ENCODE data around the gene DYTN. TPM values are rescaled to one million over a fixed set of nuclear protein-coding genes. Genes with fewer than 3 reads are reported as not detected.

Gene DYTN
- total RNA-seq, 3 donors from 2014 or later = not detected

DNA sequence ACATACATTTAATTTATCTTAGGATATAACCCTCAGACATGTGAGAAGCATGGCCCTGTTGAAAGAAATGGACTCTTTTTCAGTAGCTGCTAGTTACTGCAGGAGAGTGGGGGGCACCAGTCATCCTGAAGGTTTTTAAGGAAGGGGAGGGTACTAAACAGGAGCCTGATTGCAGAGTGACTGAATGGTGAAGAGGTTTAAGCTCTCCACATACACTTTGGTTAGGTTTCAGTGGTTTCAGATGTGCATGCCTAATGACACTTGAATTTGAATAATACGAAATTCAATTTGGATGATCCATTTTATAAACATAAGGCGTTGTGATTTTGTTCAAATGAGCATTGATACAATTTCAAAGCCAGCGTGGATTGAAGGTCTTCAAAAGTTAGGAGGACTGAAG is 86.9 kb downstream of the DYTN start:
- intact Hi-C loops (cut with DNase I; ENCODE audit: low total_unique reads) = no loop called here
- Histone ChIP-seq H3K27ac (no peak overlapping the region), H3K36me3 (no peaks in the 10 kb centered on the region), H3K4me3 (no peak overlapping the region), H3K4me1 (no peaks in the 10 kb centered on the region), H3K27me3 (no peaks in the 10 kb centered on the region), H3K9me3 (no peaks in the 10 kb centered on the region)
- DNase-seq (ENCODE audit: low spot score in 2 of 2) = no peak
- TF ChIP-seq, protein P1, sequence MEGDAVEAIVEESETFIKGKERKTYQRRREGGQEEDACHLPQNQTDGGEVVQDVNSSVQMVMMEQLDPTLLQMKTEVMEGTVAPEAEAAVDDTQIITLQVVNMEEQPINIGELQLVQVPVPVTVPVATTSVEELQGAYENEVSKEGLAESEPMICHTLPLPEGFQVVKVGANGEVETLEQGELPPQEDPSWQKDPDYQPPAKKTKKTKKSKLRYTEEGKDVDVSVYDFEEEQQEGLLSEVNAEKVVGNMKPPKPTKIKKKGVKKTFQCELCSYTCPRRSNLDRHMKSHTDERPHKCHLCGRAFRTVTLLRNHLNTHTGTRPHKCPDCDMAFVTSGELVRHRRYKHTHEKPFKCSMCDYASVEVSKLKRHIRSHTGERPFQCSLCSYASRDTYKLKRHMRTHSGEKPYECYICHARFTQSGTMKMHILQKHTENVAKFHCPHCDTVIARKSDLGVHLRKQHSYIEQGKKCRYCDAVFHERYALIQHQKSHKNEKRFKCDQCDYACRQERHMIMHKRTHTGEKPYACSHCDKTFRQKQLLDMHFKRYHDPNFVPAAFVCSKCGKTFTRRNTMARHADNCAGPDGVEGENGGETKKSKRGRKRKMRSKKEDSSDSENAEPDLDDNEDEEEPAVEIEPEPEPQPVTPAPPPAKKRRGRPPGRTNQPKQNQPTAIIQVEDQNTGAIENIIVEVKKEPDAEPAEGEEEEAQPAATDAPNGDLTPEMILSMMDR (IDR thresholded peaks at IDR 0.05) = no peak
- TF ChIP-seq POLR2AphosphoS5 (IDR thresholded peaks at IDR 0.05) (no peak), POLR2A (IDR thresholded peaks at IDR 0.05) (no peak)

DNA sequence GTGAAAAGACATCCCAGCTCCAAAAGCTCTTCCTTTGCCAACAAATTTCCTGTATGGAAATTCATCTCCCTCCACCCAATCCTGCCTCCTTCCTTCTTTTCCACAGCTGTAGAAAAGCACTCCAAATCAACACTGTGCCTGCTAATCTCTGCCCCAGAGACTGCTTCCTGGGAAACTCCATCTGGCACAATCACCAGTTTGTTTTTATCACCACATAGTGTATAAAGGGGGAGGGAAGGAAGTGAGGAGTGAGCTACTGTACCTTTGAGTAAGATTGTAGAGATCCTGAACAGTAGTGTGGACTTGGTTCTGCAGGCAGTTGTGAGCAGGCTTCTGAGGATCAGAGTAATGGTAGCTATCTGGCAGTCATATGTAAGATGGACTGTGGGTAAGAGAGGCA is 90.6 kb downstream of the DYTN start:
- TF ChIP-seq, protein P1 (IDR thresholded peaks at IDR 0.05) = no peak
- TF ChIP-seq POLR2A (IDR thresholded peaks at IDR 0.05) (no peak), POLR2AphosphoS5 (IDR thresholded peaks at IDR 0.05) (no peak)
- H3K4me1 ChIP-seq = no peaks in the 10 kb centered on the region

DNA sequence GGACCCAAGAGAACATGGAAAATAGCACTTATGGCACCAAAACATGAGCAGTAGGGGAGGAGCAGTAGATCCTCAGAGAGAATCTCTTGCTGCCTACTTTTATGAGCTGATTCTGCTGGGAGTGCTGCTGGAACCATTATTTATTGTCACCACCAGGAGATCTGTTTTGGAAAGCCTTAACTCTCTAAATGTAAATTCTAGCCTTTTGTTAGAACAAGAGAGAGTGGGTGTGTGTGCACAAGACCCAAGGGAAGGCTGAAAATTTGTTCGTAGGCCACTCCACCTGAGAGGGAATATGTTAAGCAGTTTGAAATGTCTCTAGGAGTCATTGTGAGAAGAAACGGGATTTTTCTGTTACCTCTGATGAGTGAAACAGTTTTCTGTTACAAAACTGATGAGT is 92.1 kb downstream of the DYTN start:
- intact Hi-C loops (cut with DNase I; ENCODE audit: low total_unique reads) = no loop called here
- TF ChIP-seq, protein P1 (IDR thresholded peaks at IDR 0.05) = no peak
- TF ChIP-seq POLR2A (IDR thresholded peaks at IDR 0.05) = no peak
- TF ChIP-seq POLR2AphosphoS5 (IDR thresholded peaks at IDR 0.05) = no peak
- no peaks in the 10 kb centered on the region for H3K36me3 ChIP-seq
- no peaks in the 10 kb centered on the region for H3K27me3 ChIP-seq
- DNase-seq (ENCODE audit: low spot score in 2 of 2) = no peak
- H3K4me1 ChIP-seq = no peaks in the 10 kb centered on the region
- no peak overlapping the region for H3K27ac ChIP-seq
- H3K4me3 ChIP-seq = no peak overlapping the region
- H3K9me3 ChIP-seq = no peaks in the 10 kb centered on the region

More for the DNA sequence above, 90.6 kb downstream of the DYTN start:
- Histone ChIP-seq H3K9me3 (no peaks in the 10 kb centered on the region), H3K4me3 (no peak overlapping the region), H3K27ac (no peak overlapping the region), H3K36me3 (no peaks in the 10 kb centered on the region), H3K27me3 (no peaks in the 10 kb centered on the region)
- no peak for DNase-seq (ENCODE audit: low spot score in 2 of 2)
- intact Hi-C loops (cut with DNase I; ENCODE audit: low total_unique reads) = no loop called here

DNA sequence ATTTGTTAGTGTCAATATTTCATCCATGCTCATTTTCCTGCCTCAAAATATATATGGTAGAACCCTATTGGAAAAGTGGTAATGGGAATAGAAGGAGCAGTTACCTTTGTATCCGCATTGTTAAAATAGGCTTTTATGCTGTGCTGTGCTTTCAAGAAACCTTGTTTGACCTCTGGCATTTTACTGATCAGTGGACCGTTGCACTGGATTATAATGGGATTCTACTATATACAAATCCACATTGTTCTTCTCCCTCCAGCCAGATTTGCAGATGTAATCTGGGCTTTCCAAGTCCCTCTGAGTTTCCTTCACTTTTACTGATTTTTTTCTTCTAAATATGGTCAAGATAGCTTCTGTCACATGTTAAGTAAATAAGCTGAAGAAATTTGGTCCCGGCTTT is 99.2 kb downstream of the DYTN start:
- Histone ChIP-seq H3K4me3 (no peak overlapping the region), H3K36me3 (no peaks in the 10 kb centered on the region), H3K27me3 (no peaks in the 10 kb centered on the region), H3K4me1 (no peaks in the 10 kb centered on the region), H3K27ac (no peak overlapping the region), H3K9me3 (no peaks in the 10 kb centered on the region)
- TF ChIP-seq, protein P1 (IDR thresholded peaks at IDR 0.05) = no peak
- no peak for TF ChIP-seq POLR2A (IDR thresholded peaks at IDR 0.05)
- no peak for TF ChIP-seq POLR2AphosphoS5 (IDR thresholded peaks at IDR 0.05)
- intact Hi-C loops (cut with DNase I; ENCODE audit: low total_unique reads) = no loop called here
- DNase-seq (ENCODE audit: low spot score in 2 of 2) = no peak

DNA sequence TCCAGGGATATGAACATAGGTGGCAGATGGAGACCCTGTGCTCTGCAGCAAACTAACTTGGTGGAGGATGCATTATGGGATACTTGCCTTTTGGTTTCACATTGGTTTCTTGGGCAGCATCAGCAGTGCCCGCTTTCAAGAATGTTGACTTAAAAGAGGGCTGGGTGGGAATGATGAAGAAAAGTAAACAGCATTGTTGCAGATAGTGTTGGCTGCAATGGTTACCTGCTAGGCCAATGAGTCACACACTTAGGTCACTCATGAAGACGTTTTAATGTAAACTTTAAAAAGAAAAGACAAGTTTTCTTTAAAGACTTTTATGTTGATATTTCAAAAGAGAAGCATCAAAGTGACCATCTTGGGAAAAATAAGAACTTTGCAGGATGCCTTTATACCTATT is 102.0 kb downstream of the DYTN start:
- no peaks in the 10 kb centered on the region for H3K27me3 ChIP-seq
- intact Hi-C loops (cut with DNase I; ENCODE audit: low total_unique reads) = no loop called here
- H3K36me3 ChIP-seq = no peaks in the 10 kb centered on the region
- no peak for DNase-seq (ENCODE audit: low spot score in 2 of 2)
- H3K27ac ChIP-seq = no peak overlapping the region
- TF ChIP-seq POLR2A (IDR thresholded peaks at IDR 0.05) (no peak), POLR2AphosphoS5 (IDR thresholded peaks at IDR 0.05) (no peak)
- TF ChIP-seq, protein P1 (IDR thresholded peaks at IDR 0.05) = no peak
- H3K9me3 ChIP-seq = no peaks in the 10 kb centered on the region
- no peak overlapping the region for H3K4me3 ChIP-seq
- H3K4me1 ChIP-seq = no peaks in the 10 kb centered on the region
